DMS153 treated with DMSO at 0.1 percent for 48 hours (cell line): ENCODE results near the gene GPSM3.
"Not testable (repeated sequence)": the region's sequence is repeated elsewhere in the genome, so short reads cannot be mapped to it uniquely, and the experiment has no call there.

Experiments
- DNase-seq: peaks from one replicate; lab custom pipeline; 2025; ENCODE audit not compliant: unreplicated experiment; lab: John Stamatoyannopoulos, UW

The GPSM3 gene

DNA sequence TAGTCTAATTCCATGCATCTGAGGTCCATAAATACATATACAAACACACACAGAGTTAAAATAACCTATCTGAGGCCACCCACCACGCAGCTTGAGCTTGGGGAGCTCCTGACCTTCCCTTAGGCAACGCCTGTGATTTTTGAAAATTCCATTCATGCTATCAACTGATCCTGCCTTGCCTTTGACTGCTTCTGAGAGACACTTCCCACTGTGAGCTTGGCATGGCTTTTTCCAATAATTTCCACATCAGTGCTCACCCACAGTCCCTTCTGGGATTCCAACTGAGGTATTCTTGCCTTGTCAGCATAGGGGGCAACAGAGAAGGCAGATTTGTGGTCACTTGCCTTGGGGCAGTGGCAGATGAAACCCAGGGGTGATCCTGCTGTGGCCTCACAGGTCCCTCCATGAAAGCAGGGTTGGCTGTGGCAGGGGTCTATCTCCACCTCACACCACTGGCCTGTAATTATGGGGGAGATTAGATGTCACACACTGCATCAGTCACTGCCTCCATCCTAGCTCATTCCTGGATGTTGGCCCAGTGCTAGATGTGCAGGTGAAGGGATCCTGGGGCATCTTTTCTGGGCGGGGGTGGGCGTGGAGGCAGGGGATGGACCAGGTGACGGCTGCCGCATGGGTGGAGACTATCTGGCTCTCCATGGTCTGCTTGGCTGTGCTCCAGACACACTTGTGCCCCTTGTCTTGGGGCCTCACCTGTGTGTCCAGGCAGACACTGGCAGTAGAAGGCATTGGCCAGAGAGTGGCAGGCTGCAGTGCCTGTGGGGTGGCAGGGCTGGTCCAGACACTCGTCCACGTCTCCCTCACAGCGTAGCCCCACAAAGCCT is 11.2 kb upstream of the GPSM3 start:
- DNase-seq: no peak

DNA sequence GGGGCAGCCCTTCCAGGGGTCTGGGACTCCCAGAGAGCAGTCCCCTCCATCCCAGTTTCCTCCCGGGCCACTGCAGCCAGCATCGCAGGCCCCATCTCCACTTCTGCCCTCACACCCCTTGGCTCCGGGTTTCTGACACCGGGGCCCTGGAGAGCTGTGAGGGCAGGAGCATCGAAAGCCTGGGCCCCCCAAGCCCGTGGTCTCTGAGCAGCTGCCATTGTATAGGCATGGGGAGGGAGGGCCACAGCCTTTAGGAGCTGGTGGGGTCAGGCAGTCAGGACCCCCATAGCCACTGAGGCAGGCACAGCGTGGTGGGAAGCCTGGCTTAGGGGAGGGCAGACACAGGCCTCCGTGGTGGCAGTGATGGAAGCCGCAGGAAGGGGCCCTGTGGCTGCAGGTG is 9.7 kb upstream of the GPSM3 start:
- no peak for DNase-seq

DNA sequence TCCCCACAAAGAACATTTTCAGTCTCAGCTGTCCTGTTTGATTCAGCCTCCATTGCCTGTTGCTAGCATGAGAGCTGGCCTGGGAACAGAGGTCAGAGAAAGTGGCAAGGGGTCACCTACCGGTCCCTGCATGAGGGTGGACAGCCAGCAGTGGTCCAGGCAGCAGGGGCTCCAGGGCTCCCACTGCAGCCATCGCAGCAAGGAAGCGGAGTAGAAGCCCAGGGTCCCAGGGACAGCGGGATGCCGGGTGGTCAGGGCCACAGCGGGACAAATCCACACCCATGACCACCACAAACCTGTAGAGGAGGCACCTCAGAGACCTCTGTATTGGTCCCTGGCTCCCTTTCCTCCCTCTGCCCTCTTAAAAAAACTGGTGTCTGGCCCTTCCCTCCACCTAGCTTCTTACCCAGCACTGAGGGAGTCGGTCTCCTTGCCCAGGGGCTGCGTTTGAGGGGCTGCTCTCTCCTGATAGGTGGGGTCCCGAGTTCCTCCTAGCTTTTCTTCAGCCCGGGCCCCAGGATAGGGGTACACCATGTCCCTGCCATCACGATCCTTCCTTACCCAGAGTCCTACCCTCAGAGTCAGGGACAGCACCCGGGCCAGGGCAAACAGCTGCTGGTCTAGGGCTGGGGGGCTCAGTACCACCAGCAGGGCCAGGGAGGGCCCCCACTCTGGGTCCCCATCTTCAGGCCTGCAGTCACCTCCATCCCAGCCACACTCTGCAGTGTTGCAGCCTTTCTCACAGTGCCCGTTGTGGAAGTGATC is 8.4 kb upstream of the GPSM3 start:
- DNase-seq: no peak

DNA sequence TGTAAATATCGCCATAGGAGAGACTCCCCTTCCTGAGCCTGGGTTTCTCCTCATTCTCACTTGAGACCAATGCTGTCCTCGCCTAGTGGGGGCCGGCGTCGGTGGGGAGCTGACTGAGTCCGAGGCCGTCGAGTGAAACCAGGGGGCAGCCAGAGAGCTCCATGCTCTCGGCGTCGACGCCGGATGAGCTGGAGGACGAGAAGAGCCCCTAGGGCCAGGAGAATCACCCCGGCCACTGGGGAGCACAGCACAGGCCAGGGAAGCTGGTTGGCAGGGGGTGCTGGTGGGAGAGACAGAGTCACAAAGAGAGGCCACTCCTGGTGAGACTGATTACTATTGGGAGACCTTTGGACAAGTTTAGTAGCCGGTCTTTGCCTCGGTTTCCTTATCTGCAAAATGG is 6.4 kb upstream of the GPSM3 start:
- no peak for DNase-seq

DNA sequence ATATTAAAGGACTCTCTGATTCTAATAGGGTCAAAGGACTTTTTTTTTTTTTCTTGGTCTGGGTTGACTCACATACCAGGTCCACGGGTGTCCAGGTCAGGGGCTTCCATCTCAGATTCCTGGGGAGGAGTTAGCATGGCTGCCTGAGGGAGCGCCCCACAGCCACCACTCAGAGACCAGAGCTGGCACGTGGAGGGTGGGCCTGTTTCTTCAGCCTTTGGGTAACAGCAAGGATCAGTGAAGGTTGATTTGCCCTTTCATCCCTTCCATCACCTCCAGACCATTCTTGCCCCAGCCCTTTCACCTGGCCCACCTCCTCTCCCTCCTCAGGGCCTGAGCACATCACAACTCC is 5.9 kb upstream of the GPSM3 start:
- no peak for DNase-seq

DNA sequence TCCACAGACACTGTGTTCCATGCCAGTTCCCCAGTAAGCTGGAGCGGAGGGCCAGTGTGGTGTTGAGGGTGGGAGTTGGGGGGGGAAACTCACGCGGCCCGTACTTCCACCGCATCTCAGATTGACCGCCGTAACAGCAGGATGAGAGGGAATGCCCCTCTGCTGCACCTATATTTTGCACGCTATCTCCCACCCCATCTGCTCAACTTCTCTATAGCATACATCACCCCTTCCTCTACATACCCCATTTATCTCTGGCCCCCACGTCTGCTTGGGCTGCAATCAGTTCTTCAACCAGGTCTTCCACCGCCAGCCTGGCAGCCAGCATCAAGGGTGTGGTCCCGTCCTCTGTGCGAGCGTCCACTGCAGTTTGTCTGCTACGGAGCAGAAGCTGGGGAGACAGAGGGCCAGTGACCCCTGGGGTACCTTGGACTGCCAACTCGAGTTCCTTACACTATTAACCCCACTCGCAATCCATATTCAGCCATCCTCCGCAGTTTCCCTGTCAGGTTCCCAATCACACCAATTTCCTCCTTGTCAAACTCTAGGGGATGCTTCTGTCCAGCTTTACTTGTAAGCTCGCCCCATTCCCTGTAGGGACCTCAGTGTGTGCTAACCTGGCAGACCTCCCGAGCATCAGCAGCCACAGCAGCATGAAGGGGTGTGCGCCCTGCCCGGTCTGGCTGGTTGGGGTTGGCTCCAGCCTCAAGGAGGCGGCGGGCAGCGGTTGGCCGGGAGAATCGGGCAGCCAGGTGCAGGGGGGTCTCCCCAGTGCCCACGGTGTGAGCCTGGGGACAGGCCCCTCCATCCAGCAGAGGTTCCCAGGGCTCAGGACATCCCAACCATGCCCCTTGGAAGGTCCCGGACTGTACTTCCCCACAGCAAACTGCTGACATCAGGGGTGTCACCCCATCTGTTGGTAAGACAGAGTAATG is 4.5 kb upstream of the GPSM3 start:
- no peak for DNase-seq

DNA sequence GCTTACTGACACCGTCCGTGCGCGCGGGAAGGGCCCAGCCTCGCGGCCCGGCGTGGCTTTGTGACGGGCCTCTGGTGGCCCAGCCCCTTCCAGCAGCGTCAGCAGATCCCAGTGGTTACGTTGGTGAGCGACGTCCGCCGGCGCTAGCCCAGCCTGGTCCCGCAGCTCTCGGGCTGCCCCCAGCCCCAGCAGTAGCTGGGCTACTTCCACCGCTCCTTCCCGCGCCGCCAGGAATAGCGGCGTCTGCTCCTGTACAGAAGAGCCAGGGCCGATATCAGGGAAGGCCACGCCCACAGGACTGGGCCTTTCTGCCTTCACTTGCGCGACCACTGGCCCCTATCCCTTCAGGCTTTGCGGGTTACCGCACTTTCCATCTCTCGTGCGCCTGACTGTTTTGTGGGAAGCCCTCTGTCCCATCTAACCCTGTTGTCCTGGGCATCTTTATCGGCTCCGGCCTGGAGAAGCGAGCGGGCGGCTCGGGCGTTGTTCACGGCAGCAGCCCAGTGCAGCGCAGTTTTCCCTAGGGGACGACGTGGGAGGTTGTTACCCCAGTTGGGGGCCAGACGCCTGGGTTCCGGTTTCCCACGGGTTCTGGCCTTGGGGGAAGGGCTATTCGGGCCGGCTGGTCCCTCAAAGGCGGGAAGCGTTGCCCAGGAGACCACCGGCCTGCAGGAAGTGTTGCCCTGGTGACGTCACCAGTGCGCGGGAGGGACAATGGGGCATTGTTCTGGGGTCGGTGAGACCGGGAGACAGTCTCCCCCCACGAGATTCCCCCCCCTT is 3.6 kb upstream of the GPSM3 start:
- peak; percentile 63 for DNase-seq

DNA sequence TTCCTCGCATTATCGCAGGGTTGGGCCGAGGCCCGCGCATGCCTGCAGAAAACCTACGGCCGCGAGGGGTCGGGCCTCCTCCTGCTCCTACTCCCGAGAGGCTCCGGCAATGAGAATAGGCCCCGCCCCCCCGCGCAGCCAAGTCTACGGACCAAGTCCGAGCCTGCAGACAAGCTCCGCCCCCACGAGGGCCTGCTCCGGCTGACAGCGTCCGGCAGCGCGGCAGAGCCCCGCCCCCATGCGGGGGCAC is 3.1 kb upstream of the GPSM3 start:
- peak; percentile 98 for DNase-seq

DNA sequence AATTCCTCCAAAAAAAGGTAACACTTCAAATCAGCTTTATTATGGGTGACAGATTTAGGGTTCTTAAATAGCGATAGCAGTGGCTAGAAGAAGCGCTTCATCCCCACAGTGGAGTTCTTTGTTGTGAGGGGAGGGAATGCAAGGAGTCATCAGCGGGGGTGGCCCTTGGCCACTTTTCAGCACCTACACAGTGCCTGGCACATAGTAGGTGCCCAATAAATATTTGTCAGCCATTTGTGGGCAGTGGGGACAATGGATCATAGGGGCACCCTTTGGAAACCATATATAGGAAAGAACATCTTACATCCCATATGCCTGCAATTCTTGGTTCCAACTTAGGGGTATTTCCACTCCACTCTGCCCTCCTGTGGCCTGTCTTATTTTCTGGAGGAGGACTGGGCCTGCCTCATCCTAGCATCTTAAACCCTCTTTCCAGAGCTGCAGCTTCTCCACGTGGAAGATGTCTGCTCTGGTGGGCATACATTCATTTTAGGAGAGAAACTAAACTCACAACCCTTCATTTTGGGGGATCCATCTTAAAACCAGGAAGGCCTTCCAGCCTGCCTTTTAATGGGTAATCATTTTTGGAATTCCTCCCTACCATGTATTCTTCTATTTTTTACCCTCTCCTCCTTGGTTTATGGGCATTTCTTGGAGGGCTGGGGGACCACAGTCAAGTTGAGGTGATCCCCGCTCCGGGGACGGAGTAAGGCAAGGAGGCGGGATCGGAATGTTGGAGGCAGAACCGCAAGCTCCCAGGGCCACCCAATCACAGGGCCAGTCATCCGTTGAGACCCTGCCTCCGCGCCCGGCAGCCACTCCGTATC is 2.6 kb upstream of the GPSM3 start:
- DNase-seq: peak; percentile 22

DNA sequence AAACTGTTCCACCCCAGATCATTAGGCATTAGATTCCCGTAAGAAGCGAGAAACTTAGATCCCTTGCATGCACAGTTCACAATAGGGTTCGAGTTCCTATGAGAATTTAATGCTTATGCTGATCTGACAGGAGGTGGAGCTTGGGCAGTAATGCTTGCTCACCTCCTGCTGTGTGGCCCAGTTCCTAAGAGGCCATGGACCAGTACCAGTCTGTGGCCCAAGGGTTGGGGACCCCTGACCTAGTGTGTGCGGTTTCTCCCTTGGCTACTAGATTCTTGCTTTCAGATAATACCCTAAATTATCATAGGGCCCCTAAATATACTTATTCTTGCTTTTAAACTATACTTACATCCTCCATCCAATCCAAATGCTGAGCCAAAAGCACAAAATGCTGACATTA is 1.9 kb upstream of the GPSM3 start:
- DNase-seq: no peak

DNA sequence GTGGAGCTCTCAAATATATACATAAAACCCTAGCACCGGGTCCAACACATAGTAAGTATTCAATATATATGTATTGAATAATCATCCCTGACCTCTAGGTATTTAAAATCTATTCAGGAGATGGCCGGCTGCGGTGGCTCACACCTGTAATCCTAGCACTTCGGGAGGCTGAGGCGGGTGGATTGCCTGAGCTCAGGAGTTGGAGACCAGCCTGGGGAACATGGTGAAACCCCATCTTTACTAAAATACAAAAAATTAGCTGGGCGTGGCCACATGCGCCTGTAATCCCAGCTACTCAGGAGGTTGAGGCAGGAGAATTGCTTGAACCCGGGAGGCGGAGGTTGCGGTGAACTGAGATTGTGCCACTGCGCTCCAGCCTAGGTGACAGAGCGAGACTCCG is 653 bp upstream of the GPSM3 start:
- DNase-seq: not testable (repeated sequence)

DNA sequence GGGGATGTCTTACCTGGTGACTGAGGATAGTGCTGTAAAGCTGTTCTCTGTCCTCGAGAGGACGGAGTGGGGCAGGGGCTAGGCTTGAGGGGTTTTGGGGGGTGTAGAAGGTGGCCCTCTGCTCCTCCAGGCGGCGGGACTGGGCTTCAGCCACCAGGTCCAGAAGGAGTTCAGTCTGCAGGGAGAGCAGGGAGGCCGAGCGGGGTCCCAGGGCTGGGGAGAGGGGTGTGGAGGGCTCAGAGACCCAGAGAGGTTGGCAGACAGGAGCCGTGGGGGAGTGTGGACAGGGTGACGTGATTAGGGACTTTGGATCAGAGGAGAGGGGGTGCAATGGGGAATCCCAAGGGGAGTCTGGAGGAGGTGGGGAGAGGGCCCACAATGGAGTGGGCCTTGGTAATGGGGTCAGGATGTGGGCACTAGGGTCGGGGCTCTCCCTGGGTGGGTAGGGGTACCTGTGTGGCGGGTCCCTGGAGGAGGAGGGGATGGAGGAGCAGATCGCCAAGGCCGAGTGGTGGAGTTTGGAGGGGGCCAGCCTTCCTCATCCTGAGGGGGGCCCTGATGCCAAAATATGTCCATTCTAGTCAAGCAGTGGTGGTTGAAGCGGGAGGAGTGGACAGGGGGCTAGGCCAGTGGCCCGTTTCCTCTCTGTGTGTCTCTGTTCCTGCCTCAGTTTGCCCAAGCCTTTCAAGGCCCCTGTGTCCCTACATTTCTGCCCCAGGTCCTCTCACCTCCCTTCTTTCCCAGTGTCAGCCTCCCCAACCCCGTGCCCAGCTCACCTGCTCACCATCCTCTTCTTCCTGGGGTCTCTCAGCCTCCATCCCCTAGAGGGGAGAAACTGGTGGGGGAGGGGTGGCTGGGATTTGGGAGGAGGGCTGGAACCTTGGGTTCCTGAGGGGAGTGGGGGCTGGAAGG is 491 bp downstream of the GPSM3 start:
- no peak for DNase-seq

DNA sequence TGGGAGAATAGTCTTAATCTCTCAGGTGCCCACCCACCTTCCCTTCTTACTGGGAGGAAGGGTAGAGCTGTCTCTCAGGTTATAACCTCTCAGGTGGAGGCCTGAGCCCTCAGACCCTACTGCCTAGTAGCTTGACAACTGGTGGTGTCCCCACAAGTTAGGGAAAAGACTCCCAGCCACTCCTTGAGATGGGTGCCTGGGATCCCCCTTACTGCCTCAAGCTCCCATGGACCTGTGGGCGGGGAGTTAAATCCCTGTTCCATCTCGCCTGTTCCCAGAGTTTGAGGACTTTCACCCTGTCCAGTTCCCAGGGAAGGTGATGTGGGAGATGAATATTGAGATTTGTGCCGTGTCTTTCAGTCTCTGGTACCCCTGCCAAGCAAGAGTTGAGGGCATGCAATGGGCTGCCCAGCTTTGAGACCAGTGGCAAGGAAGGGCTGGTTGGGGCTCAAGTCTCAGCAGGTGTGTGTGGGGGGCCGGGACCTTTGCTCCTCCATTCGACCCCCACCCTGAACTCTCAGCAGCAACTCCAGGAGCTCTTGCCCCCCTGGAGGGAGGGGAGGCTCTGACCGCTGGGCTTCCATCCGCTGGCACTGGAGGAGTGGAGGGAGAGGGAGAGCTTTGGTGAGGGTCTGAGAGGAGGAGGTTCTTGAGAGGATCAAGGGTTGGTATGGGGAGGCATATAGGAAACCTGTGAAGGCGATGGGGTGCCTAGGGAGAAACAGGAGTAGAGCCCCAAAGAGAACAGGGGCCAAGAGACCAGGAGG is 1.3 kb downstream of the GPSM3 start:
- no peak for DNase-seq

DNA sequence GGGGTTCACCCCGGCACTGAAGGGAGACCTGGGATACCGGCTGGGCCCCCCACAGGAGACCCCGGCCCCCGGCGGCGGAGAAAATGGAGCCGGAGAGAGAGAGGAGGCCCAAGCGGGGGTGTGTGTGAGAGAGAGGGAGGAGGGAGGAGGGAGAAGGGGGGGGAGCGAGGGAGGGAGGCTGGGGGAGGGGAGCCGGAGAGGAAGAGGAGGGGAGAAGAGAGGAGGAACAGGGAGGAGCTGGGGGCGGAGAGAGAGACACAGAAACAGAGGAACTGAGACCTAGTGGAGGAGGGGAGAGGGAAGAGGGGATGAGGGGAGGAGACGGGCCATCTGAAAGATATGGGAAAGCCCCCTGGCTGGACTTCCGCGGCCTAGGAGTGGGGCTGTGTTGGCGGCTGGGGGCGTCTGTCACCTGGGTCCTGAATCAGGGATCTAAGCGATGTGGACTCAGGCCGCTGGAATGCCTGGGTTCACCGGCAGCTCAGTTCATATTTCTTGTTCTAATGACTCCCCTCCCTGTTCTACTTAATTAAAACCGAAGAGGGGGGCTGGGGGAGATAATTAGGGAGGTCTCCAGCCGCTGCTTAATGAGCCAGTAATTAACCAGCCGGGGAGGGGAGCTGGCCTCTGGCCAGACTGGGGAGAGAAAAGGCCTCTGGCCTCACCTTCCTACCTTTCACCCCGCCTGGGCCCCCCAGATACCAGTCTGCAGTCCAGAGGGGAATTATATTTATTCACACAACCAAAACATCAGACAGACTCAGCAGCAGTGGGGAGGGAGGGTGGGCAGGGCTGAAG is 2.2 kb downstream of the GPSM3 start, which contains the start of gene PBX2:
Gene PBX2, minus strand, starts transcription at position 149 of the 798 bp plus-strand sequence. CDS start 287 bp downstream, outside the sequence.
- DNase-seq: peak; percentile 42

DNA sequence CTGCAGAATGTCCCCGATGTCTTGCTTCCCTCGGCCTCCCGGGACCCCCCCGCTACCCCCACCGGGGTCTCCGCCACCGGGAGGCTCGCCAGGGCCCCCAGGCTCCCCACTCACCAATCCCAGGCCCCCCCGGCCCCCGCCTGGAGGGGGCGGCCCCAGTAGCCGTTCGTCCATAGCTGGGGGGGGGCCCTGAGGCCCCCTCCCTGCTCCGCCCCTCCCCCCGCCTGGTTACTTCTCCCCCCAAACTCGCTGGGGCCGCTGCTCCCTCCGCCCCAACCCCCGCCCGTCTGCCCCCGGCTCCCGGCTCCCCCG is 2.7 kb downstream of the GPSM3 start:
- no peak for DNase-seq

DNA sequence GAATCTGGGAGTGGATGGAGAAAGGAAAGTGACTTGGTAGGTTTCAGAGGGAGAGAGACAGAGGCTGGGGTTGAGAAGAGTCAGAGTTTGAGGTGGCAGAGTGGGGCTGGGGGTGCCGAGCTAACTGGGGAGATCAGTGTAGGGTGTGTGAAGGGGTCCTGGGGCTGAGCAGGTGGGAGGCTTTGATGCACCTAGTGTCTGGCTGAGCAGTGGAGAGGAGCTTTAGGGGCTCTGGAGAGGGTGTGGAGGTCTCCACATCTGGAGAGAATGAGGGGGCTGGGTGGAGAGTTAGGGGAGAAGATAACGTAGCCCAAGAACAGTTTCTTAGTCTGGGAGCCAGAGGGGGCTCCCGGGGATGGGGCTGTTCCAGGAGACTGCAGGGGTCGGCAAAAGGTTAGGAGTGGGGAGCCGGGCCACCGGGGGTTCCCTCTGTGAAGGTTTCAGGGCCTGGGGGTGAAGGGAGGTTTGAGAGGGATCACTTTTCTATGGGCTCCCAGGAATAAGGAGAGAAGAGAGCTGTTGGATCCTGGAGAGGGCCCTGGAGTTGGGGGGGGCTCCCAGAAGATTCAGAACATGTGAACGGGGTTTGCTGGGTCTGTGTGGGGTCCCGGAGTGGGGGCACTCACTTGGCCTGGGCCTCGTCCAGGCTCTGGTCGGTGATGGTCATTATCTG is 3.2 kb downstream of the GPSM3 start:
- DNase-seq: no peak
